H54 (cell line): ENCODE measurements around the gene ENKD1.
A peak's percentile ranks its signal among the peaks of the same experiment; 100 is the strongest.

ENCODE experiments used
- DNase-seq: peaks from one replicate; pipeline ENCODE4 v3.0.0; 2011; ENCODE audit warnings: low spot score, mixed read lengths; ENCODE audit not compliant: insufficient read length
- FAIRE-seq: peaks from 3 replicates; lab custom pipeline; 2011; peaks lifted over from hg19 to GRCh38; lab: Jason Lieb, UNC
- POLR2A ChIP-seq: IDR thresholded peaks from 2 replicates; pipeline ENCODE4 v1.6.1; 2011; ENCODE audit warnings: low read depth, mild to moderate bottlenecking, low read length

The ENKD1 gene

DNA sequence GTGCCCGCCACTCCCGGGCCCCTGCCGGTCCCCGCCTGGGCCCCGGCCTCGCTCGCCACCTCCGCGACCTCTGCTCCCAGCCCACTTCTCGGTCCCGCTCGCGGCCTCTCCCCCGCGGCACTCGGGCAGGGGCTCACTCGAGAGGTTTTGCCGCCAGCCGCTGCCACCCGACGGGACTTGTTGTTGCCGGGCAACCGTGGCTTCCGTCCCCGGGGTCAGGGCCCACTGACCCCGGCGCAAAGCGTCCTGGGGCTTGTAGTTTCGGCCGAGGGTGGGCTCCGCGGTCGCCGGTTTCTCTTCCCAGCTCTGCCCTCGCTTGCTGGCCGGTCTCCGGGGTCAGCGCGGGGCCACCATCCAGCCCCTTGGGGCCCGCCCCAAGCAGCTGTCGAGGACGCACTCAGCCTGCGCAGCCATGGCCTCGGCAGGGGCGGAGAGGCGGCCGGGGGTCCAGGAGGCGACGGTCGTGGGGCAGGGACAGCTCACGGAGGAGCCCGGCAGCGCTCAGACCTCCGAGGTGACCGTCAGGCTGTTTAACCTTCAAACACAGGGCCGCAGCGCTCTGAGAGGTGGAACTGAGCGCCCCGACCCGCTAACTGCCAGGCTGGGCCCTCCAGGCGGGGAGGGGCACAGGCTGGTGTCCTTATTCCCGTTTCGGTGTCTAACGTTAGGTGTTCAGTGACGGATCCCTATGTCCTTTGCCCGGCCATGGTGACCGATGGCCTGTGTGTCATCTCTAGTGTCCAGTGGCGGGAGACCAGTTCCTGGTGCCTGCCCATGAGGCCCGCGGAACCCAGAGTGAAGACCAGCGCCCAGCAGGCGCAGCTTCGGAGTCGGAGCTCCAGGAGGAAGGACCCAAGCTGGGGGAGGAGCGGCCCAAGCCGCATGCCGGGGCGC lies at the start of gene ENKD1, which contains the start of gene C16orf86:
Gene ENKD1, minus strand, starts transcription at position 192 of the 894 bp plus-strand sequence. CDS start 308 bp downstream, outside the sequence.
Gene C16orf86, plus strand, starts transcription at position 256 of the 894 bp plus-strand sequence. Its CDS starts 157 bp downstream, at position 413.
- DNase-seq: peak; percentile 69
- no peak for FAIRE-seq
- TF ChIP-seq POLR2A: no peak

GRCh38 chr16:67716097-67716496 lies 49.5 kb upstream of the ENKD1 start:
- TF ChIP-seq POLR2A: no peak
- no peak for FAIRE-seq
- no peak for DNase-seq

- no peak for DNase-seq
- FAIRE-seq: no peak
- no peak for TF ChIP-seq POLR2A
Observed at GRCh38 chr16:67714522-67714921, 48.0 kb upstream of the ENKD1 start.

DNA sequence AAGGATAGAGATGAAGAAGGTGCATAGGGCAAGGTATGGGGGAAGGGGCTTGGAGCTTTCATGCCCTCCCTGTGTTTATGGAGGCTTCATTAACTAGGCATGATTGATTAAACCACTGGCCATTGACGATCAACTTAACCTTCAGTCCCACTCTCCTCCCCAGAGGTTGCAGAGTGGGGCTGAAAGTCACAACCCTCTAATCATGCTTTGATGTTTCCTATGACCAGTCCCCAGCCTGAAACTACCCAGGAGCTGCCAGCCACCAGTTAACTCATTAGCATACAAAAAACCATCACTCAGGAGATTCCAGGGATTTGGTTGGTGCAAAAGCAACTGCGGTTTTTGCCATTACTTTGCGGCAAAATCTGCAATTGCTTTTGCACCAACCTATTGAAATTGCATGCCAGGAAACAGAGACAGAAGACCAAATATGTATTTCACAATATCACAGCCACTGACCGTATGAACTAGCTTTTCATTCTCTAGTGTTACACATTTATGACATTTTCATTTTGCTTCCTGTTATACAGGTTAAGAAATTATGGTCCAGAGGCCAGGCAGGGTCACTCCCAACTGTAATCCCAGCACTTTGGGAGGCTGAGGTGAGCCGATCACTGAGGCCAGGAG lies 47.2 kb upstream of the ENKD1 start:
- FAIRE-seq: no peak
- TF ChIP-seq POLR2A: no peak
- no peak for DNase-seq

DNA sequence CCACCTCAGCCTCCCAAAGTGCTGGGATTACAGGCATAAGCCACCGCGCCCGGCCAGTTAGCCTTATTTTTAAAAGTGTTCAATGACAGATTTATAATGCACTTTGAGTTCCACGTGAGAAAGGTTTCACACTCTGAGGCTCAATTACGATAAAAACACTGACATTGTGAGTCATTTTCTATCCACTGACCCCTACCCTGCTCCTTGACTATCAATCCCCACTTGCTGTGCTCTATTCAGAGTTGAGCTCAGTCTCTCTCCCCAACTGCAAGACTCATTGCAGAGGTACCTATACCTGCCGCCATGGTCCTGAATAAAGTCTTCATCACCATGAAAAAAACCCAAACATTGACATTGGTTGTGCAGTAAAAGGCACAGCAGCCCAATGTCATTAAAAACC lies 44.1 kb upstream of the ENKD1 start:
- FAIRE-seq (no peak), DNase-seq (no peak)
- TF ChIP-seq POLR2A: no peak

- FAIRE-seq: no peak
- DNase-seq: no peak
- TF ChIP-seq POLR2A: no peak
Observed at GRCh38 chr16:67709050-67709449, 42.5 kb upstream of the ENKD1 start.

DNA sequence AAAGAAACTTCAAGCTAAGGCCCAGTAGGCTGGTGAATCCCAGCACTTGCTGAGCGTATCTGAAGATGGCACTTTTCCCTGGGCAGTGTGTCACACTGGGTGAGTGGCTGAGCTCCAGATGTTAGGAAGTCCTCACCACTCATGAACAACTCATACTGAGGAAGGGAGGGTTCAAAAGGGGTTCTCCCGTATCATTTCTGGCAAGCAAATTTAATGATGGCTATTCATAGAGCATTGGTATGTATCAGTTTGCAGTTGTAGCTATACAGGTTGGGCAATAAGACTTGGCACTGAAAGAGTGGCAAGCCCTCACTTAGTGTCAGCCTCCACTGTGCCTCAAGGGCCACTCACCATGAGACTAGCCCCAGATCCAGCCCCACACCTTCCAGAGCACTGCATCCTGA lies 41.8 kb upstream of the ENKD1 start:
- no peak for DNase-seq
- no peak for FAIRE-seq
- TF ChIP-seq POLR2A: no peak

DNA sequence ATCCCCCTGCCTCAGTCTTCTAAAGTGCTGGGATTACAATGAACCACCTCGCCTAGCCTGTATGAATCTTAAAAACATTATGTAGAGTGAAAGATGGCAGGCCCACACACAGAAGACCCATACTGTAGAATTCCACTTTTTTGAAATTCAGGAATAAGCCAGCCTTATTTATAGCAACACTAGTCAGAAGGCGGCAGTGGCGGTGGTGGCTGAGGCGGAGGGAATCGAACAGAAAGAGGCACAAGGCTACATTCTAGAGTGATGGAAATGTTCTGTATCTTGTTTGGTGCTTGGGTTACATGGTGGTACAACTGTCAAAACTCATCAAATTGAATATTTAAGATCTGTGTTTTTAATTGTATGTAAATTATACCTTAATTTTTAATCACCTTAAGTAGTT lies 41.2 kb upstream of the ENKD1 start:
- no peak for DNase-seq
- no peak for FAIRE-seq
- TF ChIP-seq POLR2A: no peak

DNA sequence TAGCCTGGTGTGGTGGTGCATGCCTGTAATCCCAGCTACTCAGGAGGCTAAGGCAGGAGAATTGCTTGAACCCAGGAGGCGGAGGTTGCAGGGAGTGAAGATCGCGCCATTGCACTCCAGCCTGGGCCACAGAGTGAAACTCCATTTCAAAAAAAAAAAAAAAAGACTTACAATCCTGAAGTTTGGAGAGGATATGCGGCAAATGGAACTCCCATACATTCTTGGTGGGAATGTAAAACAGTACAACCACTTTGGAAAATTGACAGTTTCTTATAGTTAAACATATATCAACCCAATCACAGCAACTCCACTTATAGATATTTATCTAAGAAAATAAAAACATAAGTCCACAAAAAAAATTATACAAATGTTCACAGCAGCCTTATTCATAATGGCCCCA lies 40.7 kb upstream of the ENKD1 start:
- DNase-seq (no peak), FAIRE-seq (no peak)
- TF ChIP-seq POLR2A: no peak

DNA sequence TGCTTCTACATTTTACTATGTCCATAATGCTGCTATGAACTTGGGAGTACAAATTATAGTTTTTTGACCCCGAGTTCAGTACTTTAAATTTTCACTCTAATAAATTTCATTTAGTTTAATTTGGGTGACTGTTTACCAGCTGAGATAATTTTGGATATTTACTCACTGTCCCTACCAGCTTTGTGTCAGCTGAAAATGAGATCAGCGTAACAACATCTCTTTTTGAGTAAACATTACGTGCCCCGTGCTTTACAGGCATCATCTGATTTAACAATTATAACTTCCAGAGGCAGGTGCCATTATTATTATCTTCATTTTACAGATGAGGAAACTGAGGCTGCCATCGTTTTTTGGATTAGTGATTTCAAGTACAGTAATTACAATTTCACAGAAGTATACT lies 37.6 kb upstream of the ENKD1 start:
- DNase-seq (no peak), FAIRE-seq (no peak)
- no peak for TF ChIP-seq POLR2A

DNA sequence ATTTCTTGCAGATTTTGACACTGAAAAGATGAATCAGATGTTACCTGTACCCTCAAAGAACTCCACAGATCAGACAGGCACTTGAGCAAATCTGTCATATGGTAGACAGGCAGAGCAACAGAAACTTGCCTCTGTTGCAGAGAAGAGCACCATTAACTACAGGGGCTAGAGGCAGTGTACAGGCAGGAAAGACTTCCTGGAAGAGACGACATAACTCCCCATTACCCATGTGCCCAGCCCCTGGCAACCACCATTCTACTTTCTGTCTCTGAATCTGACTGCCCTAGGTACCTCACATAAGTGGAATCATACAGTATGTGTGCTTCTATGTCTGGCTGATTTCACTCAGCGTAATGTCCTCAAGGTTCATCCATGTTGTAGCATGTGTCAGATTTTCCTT lies 37.1 kb upstream of the ENKD1 start:
- FAIRE-seq (no peak), DNase-seq (no peak)
- no peak for TF ChIP-seq POLR2A

- DNase-seq (no peak), FAIRE-seq (no peak)
- TF ChIP-seq POLR2A: no peak
Observed at GRCh38 chr16:67702130-67702529, 35.6 kb upstream of the ENKD1 start.

GRCh38 chr16:67701420-67701819 lies 34.9 kb upstream of the ENKD1 start:
- TF ChIP-seq POLR2A: no peak
- DNase-seq: no peak
- FAIRE-seq: no peak

- FAIRE-seq (no peak), DNase-seq (no peak)
- TF ChIP-seq POLR2A: no peak
Observed at GRCh38 chr16:67699265-67699664, 32.7 kb upstream of the ENKD1 start.
